SH-SY5Y (cell line): Measurements from ENCODE around the gene NOL8.

Experiments used
- GATA2 ChIP-seq: IDR thresholded peaks from 2 replicates; pipeline ENCODE4 v1.6.1; 2011; ENCODE audit warnings: mild to moderate bottlenecking, low read depth, low read length
- GATA3 ChIP-seq: IDR thresholded peaks from 2 replicates; pipeline ENCODE4 v1.6.1; 2011; ENCODE audit warnings: low read depth, mild to moderate bottlenecking, low read length, moderate library complexity

GRCh38 chr9:92342825-92343488 lies 17.8 kb upstream of the NOL8 start:
- TF ChIP-seq GATA2 (no peak), GATA3 (no peak)
